Activated CD4-positive, alpha-beta T cell treated with anti-CD3 and anti-CD28 coated beads for 48 hours (primary cell): Measurements from ENCODE around the gene RUNX2.

Source experiments
- DNase-seq: peaks from one replicate; pipeline ENCODE4 v3.0.0-alpha.2; 2020

Gene RUNX2

DNA sequence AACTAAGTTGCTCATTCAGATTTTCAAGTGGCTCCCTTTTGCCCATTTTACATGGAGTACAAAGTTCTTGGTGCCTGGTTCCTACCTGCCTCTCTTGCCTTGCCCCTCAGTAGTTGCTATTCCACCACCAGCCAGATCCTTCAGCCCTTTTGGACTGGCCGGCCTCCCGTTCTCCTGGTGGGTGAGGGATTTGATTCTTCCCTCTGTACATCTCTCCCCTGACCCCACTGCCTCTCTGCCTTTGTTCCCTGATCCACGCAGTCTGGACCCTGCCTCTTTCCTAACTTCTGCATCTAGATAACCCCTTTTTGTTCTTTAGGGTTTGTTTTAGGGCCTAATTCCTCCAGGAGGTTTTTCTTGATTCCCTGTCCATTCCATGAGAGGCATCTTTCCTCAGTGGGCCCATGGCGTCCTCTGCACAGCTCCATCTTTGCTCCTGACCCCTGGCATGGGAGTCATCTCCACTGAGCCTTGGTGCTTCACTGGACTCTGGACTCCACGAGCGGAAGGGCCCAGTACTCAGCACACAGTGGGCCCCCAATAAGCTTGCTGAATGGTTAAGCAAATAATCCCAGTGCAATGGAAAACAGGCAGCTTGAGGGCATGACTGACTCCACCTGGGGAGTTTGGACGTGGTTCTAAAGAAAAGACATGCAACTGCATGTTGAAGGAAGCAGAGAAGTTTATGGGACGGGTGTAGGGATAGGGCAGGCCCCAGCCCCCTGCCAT lies 358.9 kb downstream of the RUNX2 start:
- DNase-seq, result no peak

- DNase-seq, result no peak
Measured at GRCh38 chr6:45687570-45687969, 359.4 kb downstream of the RUNX2 start.

- no peak for DNase-seq
Measured at GRCh38 chr6:45688180-45688579, 360.1 kb downstream of the RUNX2 start.

GRCh38 chr6:45689926-45690615 lies 361.9 kb downstream of the RUNX2 start:
- no peak for DNase-seq

- DNase-seq, result no peak
Measured at GRCh38 chr6:45690846-45691245, 362.7 kb downstream of the RUNX2 start.

DNA sequence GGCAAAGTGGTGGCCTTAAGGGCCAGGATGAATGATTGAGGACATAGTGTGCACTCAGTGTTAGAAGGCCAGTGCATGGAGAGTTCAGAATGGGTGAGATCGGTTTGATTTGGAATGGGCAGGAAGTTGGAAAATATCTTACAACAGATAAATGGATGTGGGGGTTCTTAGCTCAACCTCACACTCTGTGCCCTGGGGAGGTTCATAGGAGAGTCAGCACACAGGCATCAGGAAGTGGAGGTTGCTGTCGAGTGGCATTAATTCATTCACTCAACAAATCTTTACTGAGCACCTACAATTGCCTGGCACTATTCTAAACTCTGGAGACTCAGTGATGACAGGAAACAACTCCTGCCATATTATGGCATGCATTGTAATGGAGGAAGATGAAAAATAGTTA lies 363.3 kb downstream of the RUNX2 start:
- no peak for DNase-seq

DNA sequence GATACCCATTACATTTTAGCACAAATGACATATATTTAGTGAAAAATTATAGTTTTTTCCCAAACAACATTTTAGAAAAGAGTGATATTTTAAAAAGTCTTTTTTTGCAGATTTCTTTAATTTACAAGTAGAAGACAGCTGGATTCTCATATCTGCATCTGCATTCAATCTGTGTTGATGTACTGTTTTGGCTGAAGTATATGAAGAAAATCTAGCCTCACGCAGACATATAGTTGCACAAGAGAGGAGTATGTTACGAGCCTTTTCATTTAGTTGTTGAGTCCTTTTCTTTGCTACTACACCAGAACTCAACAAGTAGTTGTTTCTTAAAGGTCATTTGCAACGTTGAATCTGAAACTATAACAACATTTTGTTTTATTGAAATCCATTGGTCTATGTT lies 363.9 kb downstream of the RUNX2 start:
- DNase-seq, result no peak

DNA sequence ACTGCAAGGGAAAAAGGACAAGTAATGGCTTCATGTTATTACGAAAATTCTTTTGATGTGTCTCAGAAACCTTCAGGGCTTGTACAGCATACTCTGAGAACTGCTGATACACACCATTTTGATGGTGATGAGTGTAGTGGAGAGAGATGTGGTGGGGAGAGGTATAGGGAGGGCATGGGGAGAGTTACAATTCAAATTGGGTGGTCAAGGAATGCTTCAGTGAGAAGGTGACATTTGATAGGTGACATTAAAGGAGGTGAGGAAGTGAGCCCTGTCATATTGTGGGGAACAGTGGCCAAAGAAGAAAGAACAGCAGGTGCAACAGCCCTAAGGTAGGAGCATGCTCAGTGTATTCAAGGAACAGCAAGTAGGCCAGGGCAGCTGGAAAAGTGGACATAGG lies 368.6 kb downstream of the RUNX2 start:
- no peak for DNase-seq

- DNase-seq, result no peak
Measured at GRCh38 chr6:45697605-45698004, 369.5 kb downstream of the RUNX2 start.

DNA sequence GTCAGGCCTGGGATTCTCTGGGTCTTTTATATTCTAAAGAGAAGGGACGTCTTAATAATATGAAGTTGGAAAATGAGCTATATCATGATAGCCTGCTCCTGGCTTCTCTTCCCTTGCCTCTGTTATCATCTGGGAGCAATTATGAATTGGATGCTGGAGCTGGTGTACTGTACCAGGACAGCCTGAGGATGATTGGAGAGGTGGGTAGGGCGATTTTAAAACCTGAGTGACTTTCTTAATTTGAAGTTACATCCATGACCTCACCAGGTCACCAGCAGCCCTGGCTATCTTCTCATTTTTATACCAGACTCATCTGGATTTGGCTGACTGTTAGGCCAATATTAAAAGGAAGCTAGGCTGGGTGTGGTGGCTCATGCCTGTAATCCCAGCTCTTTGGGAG lies 369.9 kb downstream of the RUNX2 start:
- DNase-seq, result no peak

DNA sequence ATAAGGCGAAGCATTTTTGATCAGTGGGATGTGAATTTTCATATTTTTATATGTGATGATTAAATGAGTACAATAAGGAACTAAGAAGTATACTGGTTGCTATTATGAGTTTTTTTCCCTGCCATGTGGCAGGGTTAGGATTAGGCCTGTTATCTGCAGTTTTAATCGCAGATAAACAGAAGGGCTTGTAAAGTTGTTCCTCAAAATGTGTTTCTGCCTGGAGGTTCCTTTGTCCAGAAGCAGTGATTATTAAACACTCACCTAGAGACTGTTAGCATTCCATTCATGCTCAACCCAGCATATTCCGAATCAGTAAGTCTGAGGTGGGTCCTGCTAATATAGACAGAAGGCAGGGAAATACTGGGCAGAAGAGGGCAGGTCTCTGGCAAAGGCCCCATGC lies 371.5 kb downstream of the RUNX2 start:
- DNase-seq, result no peak

- DNase-seq, result no peak
Measured at GRCh38 chr6:45702849-45703739, 375.0 kb downstream of the RUNX2 start.

DNA sequence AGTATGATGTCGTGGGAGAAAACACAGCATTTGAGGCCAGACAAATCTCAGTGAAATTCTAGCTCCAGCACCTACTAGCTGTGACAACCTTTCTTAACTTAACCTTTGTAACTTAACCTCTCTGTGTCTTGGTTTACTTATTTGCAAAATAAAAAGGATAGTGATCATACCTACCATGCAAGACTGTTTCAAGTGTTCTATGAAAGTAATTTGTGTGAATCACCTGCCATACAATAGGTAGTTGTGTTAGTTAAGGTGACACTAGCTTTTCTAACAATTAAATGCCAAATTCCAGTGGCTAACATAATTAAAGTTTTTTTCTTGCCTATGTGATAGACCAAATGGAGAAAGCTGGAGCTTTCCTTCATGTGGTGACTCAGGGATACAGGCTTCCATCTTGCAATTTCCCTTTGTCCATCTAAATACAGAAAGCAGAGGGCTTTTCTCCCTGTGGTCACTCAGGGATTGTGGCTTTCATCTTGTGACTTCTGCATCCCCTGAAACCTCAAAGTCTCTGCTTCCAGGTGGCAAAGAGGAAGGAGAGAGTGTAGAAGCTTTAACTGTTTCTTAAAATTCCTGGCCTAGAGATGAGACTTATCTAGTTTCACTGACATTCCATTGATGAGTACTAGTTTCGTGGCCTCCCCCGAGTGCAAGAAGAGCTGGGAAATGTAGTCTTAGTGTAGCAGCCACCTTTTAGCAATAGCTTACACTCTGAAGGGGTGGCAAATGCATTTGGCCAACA lies 376.1 kb downstream of the RUNX2 start:
- DNase-seq, result no peak

- DNase-seq, result no peak
Measured at GRCh38 chr6:45705137-45705855, 377.2 kb downstream of the RUNX2 start.

- DNase-seq, result peak; percentile 64
Measured at GRCh38 chr6:45706319-45706718, 378.2 kb downstream of the RUNX2 start.

DNA sequence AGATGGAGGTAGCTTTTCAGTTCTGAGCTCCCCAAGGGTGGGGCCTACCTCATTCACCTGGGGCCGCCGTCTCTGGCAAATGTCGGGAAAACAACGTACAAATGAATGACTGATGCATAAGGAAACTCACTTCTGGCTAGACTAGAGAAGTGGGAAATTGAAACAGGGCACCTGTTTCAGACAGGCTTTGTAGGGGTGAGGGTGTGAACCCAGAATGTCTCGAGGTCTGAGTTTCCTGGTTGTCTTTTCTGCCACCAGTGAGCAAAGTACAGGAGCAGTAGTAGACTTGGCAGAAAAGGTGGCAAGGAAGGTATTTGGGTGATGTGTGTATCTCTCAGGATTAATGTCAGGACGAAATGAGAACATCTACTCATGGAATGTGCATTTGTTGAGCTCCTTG lies 379.0 kb downstream of the RUNX2 start:
- peak; percentile 12 for DNase-seq

- DNase-seq, result peak; percentile 57
Measured at GRCh38 chr6:45709781-45710220, 381.7 kb downstream of the RUNX2 start.

GRCh38 chr6:45710304-45710821 lies 382.2 kb downstream of the RUNX2 start:
- peak; percentile 95 for DNase-seq

DNA sequence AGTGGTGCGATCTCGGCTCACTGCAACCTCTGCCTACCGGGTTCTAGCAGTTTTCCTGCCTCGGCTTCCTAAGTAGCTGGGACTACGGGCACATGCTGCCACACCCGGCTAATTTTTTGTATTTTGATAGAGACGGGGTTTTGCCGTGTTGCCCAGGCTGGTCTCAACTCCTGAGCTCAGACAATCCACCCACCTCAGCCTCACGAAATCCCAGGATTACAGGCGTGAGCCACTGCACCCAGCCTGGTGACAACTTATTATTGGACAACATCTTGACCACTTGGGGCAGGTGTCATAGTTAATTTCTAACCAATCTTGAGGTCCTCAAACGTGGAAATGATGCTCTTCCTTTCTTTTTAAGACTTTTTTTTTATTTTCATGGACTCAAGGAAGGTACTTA lies 383.9 kb downstream of the RUNX2 start:
- no peak for DNase-seq

- no peak for DNase-seq
Measured at GRCh38 chr6:45712786-45713185, 384.7 kb downstream of the RUNX2 start.
